ENCODE measurements around the gene INCENP.

Gene INCENP

DNA sequence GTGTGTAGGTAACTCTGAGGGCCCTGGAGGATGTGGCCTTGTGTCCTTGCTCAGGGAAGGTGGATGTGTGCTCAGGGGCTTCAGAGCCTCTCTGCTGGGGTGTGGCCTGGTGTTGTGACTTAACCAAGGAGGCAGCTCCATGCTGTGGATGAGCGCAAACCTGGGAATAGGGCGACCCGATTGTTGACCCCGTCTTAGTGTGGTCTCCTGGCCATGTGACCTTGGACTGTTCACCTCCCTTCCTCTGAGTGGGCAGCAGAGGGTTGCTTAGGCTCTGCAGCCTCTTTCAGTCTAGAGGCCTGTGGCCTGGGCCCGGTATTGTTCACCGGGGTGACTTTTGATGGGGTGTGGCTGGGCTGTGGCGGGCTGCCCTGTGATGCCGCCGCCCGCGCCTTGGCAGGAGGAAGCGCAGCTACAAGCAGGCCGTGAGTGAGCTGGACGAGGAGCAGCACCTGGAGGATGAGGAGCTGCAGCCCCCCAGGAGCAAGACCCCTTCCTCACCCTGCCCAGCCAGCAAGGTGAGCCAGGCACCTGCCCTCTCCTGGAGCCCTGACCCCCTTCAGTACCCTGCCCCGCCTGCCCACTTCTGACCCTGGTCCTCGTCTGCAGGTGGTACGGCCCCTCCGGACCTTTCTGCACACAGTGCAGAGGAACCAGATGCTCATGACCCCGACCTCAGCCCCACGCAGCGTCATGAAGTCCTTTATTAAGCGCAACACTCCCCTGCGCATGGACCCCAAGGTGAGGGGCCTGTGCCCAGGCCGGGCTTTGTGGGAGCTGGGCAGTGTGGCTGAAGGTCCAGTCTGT lies 16.7 kb downstream of the INCENP start:
- in situ Hi-C loops (cut with MboI; ENCODE audit: low sequenced_read_pairs): no loop called here

DNA sequence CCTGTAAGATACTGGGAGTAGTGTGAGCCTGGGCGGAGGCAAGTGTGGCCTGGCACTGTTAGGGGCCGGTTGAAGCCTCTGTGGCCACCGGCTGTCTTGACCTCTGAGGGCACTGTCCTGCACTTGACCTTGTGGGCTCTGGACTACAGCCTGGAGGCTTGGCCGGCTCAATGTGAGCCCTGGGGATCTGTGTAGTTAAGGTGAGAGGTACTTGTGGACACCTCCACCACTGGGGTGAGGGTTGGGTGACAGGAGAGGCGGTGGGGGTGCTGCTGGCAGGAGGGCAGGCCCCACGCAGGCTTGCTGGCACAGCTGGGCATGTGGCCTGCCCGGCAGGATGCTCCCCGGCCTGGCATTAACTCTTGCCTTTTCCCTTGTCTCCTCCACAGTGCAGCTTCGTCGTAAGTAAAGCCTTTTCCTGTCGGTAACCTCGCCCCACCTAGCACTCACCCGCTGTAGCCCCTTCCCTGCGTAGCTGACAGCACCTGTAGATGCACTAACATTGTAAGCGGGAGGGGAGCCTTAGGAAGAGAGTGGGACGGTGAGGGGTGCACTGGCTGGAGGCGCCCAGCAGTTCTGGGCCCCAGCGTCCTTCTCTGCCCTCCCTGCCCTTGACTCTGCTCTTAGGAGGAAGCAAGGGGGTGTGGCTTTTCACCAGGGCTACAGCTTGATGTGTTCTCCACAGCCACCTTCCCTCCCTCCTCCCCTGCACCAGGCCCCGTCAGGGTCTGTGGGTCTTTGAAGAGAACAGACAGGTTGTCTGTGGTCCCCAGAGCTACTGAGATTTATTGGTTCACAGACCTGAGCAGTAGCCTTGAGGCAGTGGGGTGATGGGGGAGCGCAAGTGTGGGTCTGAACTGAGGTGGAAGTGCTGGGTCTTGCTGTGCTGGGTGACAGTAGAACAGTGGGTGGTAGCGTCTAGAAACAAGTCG lies 17.6 kb downstream of the INCENP start:
- in situ Hi-C loops (cut with MboI; ENCODE audit: low sequenced_read_pairs): no loop called here

DNA sequence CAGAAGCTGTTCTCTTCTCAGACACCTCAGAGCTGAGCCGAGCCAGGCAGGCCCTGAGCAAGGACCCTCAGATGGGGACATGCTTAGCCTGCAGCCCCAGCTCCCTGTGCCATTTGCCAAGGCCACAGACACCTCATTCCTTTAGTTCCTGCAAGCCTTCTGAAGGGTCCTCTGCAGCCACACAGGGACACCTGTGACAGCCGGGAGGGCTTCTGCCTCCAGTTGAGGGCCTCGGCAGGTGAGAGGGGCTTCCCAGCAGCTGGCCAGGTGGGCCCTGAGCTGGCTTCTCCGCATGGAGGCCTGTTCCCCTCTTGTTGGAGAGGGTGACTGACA lies 18.2 kb downstream of the INCENP start:
- in situ Hi-C loops (cut with MboI; ENCODE audit: low sequenced_read_pairs): no loop called here

DNA sequence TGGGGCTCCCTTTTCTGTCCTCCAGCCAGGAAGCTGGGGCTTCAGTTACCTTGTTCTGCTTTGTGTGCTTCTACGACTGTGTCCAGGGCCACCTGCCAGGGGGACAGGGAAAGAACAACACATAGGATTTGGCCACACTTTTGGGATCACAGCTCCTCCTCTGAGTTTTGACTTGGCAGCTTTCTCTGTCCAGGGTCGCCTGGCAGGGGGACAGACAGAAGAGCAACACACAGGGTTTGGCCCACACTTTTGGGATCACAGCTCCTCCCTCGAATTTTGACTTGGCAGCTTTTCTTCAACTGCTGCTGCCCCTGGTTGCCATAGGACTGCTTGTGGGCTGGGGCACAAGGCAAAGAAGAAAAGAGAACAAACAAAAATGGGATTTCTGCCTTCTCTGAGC lies 19.1 kb downstream of the INCENP start:
- in situ Hi-C loops (cut with MboI; ENCODE audit: low sequenced_read_pairs): no loop called here

DNA sequence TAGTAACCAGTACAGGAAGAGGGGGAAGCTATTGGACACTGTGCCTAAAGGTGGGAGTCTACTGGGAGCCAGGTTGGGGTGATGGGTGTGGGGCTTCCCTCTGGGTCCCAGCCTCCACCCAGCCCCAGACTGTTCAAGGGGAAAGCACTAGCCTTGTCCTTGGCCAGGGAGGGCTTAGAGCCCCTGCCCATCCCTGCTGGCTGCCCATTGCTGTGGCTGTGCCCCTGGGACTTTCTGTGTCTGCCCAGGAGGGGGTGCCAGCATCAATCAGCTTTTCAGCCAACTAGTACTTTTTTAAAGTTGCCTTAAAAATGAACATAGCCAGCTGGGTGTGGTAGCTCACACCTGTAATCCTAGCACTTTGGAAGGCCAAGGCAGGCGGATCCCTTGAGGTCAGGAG lies 19.9 kb downstream of the INCENP start:
- in situ Hi-C loops (cut with MboI; ENCODE audit: low sequenced_read_pairs): no loop called here

DNA sequence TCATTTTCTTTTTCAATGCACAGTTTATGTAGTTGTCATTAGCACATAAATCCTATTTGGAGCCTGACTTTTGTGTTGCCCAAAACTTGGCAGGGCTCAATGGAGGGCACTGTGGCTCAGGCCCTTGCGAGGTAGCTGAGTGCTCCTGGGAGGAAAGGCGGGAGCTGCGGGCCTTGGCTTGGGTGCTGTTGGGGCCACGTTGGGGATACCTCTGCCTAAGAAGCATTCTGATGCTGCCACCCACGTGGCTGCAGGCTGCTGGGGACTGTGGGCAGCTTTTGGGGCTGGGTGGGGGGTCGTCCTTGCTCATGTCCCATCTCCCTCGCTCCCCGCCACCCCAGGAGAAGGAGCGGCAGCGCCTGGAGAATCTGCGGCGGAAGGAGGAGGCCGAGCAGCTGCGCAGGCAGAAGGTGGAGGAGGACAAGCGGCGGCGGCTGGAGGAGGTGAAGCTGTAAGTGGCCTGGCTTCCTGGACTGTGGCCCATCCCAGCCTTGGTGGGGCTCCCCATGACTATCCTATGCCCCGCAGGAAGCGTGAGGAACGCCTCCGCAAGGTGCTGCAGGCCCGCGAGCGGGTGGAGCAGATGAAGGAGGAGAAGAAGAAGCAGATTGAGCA lies 20.9 kb downstream of the INCENP start:
- in situ Hi-C loops (cut with MboI; ENCODE audit: low sequenced_read_pairs): no loop called here

DNA sequence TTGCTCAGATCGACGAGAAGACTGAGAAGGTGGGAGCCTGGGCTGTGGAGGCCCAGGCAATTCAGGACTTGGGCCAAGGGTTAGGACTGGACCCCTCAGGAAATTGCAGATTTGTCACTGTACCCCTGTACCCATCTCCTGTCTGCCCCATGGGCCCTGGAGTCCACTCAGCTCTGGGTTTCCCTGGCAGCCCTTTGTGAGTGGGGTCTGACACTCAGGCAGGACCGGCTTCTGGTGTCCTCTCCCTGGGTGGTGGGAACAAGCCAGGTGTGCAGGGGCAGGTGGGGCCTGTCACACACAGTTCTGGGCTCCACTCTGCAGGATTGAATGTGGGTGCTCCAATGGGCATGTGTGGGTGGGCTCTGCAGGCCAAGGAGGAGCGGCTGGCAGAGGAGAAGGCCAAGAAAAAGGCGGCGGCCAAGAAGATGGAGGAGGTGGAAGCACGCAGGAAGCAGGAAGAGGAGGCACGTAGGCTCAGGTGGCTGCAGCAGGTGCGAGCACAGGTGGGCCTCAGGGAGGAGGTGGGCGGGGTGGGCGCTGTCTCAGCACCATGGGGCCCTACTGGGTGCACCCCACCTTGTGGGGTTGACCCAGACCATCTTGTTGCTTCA lies 21.6 kb downstream of the INCENP start:
- in situ Hi-C loops (cut with MboI; ENCODE audit: low sequenced_read_pairs): no loop called here

DNA sequence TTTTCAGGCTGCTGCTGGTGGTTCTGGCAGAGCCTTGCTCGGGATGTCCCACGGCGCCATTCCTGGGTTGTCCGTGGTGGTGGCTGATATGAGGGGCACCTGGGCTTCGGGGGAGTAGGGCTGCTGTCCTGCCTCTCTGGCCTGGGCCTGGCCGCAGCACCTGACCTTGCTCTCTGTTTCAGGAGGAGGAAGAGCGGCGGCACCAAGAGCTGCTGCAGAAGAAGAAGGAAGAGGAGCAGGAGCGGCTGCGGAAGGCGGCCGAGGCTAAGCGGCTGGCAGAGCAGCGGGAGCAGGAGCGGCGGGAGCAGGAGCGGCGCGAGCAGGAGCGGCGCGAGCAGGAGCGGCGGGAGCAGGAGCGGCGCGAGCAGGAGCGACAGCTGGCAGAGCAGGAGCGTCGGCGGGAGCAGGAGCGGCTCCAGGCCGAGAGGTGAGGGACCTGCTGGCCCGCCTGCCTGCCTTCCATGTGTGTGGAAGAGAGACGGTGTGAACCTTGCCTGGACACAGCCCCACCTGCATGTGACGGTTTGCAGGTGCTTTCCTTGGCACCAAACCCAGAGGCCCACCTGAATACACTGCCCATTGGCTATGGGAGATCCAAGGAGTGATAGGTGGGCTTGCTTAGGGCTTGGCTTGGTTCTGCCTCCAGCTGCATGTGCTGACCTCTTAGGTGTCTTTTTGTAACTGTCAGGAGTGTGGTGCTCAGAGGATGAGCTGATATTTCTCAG lies 22.8 kb downstream of the INCENP start:
- in situ Hi-C loops (cut with MboI; ENCODE audit: low sequenced_read_pairs): no loop called here

DNA sequence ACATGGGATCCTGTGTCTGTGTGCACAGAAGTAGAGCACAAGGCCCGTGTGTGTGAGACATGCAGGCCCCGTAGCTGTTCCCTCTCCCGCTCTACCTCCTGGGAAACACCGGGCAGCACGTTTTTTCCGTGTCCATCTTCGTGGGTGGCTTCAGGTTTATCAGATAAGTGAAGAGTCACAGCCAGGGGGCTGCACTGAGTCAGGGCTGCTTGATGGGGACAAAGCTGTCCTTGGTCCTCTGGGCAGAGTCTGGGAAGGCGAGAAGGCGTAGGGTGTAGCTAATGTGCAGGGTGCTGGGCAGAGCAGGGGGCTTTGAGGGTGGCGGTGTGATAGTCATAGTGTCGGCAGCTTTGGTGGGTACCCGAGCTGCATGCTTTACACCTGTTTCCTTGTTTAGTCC lies 23.7 kb downstream of the INCENP start:
- in situ Hi-C loops (cut with MboI; ENCODE audit: low sequenced_read_pairs): no loop called here

DNA sequence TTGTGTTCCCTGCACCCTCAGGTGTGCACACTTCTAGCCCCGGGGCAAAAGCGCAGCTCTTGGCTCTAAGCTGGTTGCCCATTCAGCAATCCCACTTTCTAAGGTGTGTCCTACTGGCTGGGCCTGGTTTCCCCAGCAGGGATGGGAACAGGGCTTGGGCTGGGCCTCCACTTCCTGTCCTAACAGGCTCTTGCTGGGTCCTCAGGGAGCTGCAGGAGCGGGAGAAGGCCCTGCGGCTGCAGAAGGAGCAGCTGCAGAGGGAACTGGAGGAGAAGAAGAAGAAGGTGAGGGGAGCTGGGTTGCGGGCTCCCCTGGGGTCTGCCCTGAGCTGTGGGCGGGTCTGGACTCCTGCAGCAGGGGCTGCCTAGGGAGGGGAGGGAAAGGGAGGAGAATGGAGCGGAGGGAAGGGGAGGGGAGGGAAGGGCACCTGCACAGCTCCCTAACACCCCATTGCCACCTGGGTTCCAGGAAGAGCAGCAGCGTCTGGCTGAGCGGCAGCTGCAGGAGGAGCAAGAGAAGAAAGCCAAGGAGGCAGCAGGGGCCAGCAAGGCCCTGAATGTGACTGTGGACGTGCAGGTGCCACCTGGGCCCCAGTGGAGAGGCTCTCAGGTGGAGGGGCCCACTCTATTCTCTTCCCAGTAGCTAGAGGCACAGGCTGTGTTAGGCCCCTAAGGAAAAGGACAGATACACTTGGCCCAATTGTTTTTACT lies 24.6 kb downstream of the INCENP start:
- in situ Hi-C loops (cut with MboI; ENCODE audit: low sequenced_read_pairs): no loop called here

DNA sequence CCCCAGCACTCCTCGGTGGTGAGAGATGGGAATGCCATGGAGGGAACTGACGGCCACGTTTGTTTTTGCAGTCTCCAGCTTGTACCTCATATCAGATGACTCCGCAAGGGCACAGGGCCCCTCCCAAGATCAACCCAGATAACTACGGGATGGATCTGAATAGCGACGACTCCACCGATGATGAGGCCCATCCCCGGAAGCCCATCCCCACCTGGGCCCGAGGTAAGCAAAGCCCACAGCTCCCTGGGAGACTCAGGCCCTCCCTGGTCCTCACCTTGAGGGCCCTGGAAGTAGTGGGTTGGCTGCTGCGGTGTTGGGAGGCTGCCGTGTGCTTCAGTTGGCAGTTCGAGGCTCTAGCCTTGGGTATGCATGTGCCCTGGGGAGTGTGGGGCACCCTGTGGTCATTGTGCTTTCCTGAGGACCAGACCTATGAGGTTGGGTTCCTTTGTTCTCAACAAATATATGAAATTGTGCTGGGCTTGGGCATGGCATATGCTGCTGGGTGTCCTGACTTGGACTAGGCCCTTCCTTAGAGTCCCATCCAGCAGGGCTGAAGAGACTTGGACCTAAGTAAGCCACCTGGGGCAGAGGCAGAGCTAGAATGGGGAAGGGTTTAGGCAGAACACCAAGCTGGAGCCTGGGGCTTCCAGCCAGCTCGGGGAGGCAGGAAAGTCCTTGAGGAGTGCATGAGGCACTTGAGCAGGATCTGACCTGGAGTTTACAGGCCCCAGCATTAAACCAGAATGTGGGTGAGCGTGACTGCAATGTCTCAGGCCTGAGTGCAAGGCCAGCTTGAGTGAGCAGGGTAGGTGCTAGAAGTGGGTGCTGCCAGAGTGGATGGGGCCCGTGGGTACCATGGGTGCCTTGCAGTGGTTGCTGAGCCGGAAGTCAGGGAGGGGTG lies 26.4 kb downstream of the INCENP start:
- in situ Hi-C loops (cut with MboI; ENCODE audit: low sequenced_read_pairs): no loop called here

DNA sequence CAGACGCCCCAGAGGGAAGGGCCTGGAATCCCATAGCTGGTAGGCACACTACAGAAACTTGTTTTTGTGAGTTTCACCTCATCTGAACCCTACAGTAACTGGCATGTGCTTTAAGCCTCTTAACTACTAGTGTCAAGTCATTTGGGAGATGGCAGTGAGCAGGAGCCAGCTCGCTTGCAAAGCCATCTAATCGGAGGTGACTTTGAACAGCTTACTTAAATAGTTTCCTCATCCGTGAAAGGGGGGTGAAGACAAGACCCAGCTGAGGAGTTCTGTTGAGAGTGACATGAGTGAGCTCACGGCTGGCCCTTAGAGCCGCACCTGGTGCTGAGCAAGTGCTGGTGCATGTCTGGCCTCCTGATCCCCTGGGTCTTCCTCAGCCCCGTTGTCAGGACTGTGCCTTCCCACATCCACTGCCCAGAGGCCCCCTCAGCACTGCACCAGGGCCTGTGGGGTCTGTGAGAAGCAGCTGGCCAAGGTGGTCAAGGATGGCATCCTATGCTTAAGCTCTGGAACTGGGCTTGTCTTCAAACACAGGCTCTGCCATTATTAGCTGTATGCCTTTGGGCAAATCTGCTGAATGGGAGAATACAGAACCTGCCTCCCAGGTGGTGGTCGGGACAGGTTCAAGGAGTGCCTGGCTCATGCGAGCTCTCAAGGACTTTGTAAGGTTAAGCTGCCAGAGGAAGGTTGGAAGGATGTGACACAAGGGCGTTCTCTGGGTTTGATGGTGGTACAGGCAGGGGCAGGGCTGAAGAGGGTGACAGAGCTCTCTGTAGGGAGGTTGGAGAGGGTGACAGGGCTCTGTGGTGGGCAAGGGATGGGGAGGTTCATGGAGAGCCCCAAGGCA lies 27.3 kb downstream of the INCENP start:
- in situ Hi-C loops (cut with MboI; ENCODE audit: low sequenced_read_pairs): no loop called here

DNA sequence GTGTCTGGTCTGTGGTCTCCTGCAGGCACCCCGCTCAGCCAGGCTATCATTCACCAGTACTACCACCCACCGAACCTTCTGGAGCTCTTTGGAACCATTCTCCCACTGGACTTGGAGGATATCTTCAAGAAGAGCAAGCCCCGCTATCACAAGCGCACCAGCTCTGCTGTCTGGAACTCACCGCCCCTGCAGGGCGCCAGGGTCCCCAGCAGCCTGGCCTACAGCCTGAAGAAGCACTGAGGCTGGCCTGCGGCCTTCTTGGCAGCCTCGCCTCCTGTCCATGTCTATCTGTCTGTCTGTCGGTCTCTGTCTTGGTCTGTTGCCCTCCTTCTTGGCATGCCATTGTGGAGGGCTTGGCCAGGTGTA lies 27.9 kb downstream of the INCENP start:
- in situ Hi-C loops (cut with MboI; ENCODE audit: low sequenced_read_pairs): no loop called here

DNA sequence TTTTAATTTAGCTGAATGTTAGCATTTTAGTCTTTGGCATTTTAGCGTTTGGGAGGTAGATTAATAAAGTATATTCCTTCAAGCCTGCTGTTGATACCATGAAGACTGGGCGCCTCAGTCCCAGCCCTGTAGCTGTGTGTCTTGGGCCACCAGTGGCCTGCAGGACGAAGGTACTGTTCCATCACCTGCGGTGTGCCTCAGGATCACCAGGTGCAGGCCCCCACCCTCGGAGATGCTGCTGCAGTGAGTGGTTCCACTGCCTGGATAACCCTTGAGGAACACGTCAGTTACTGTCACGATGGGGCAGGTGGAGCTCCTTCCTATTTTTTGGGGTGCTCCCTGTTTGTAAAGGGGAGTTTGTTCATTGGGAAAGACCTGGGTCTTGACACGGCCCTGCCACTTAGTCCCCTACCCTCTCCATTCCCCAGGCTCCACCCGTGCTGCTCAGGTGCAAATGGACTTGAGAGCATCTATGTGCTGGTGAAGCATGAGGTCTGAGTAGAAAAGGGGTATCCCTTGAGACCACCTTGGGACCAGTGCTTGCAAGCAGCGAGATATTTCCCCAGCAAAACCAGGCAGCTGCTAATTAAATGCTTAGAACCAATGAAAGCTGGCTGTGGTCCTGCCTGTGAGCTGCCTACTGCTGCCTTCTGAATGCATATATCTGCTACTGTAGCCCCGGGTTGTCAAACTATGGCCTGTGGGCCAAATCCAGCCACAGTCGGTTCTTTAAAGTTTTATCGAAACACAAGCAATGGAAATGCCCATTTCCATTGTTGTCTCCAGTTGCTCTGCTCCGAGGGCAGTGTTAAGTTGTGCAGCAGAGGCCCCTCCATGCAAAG lies 28.7 kb downstream of the INCENP start:
- in situ Hi-C loops (cut with MboI; ENCODE audit: low sequenced_read_pairs): no loop called here

DNA sequence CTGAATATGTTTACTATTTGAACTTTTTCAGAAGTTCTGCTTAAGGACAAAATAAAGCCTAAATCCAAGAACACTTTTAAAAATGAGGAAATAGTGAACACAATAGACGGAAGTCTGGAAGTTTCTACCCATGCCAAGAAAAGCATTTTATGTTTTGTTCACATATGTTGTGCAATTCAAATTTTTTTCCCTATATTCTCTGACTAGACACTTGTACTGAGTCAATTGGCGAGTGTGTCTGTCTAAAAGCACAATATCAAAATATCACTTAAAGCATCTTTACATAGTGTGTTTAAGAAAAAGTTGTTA lies 29.2 kb downstream of the INCENP start:
- in situ Hi-C loops (cut with MboI; ENCODE audit: low sequenced_read_pairs): no loop called here

DNA sequence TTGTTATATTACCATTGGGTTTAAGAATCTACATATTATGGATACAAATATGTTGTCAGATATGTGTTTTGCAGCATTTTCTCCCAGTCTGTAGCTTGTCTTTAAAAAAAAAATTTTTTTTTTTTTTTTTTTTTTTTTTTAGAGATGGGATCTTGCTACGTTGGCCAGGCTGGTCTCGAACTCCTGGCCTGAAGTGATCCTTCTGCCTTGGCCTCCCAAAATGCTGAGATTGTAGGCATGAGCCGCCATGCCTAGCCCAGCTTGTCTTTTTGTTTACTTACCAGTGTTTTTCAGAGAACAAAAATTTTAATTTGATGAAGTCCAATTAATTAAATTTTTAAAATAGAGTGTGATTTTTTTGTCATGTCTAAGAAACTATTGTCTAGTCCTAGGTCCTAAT lies 29.8 kb downstream of the INCENP start:
- in situ Hi-C loops (cut with MboI; ENCODE audit: low sequenced_read_pairs): no loop called here

DNA sequence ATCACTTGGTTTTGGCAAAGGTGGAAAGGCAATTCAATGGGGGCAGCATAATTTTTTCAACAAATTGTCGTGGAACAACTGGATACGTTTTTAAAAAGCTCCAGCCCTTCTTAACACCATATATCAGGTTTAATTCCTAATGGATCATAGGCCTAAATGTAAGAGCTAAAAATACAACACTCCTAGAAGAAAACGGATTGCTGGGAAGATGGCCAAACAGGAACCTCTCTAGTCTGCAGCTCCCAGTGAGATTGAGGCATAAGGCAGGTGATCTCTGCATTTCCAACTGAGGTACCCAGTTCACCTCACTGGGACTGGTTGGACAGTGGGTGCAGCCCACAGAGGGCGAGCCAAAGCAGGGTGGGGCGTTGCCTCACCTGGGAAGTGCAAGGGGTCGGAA lies 33.8 kb downstream of the INCENP start:
- in situ Hi-C loops (cut with MboI; ENCODE audit: low sequenced_read_pairs): no loop called here

DNA sequence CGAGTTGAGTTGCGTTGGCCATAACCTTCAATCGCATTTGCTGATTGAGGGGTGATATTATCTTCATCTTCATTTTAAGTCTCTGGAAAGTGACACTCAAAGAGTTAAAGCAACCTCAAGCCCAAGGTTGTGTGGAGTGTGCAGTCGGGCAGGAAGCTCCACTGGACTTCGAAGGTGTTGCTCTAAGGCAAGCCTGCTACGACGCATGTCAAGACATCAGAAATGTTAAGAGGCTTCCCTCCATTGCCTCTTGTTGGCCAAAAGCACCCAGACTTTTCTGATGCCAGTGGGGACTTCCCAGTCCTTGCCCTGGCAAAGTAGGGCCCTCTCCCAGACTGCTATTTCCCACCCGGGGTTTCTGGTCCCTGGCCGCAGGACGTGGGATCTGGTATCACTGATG lies 42.6 kb downstream of the INCENP start:
- in situ Hi-C loops (cut with MboI; ENCODE audit: low sequenced_read_pairs): no loop called here

Measured in HL-60/S4 treated with retinoic acid at 250 ng/mL for 4 days and 3 days (cell line).